Stimulated activated CD4-positive, alpha-beta T cell treated with anti-CD3 and anti-CD28 coated beads, Interleukin-2, amount 100 ng/mL, for 4 hours (primary cell): Measurements from ENCODE around the gene SRP14.
A peak's percentile ranks its signal among the peaks of the same experiment; 100 is the strongest.
"Not testable (repeated sequence)": the region's sequence is repeated elsewhere in the genome, so short reads cannot be mapped to it uniquely, and the experiment has no call there.

Experiments
- DNase-seq: peaks from one replicate; pipeline ENCODE4 v3.0.0-alpha.2; 2020; ENCODE audit warnings: low read depth

SRP14 gene

DNA sequence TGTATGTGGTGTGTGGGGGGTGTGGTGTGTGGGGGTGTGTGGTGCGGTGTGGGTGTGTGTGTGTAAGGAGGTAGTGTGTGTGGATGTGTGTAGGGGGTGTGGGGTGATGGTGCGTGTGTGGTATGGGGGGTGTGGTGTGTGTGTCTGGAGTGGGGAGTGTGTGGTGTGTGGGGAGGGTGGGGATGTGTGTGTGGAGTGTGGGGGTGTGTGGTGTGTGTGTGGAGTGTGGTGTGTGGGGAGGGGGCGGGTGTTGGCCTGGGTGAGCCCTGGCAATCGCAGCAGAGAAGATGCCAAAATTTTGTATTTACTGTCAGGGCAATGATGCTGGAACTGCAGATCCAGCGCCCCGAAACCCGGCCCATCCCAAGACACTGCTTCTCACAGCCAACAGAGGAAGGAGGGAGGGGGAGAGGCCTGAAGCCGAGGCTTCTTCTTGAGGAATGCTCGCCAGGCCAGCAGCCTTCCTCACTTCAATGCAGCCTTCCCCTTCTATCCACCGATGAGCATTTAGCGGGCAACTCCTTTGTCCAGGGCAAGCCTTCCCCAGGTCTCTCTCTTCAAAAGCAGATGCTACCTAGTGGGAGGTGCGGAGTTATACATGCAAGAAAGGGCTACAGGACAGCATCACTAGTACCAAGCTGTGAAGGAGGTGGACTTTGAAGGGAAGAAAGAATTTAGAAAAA lies 11.9 kb upstream of the SRP14 start:
- DNase-seq: no peak

DNA sequence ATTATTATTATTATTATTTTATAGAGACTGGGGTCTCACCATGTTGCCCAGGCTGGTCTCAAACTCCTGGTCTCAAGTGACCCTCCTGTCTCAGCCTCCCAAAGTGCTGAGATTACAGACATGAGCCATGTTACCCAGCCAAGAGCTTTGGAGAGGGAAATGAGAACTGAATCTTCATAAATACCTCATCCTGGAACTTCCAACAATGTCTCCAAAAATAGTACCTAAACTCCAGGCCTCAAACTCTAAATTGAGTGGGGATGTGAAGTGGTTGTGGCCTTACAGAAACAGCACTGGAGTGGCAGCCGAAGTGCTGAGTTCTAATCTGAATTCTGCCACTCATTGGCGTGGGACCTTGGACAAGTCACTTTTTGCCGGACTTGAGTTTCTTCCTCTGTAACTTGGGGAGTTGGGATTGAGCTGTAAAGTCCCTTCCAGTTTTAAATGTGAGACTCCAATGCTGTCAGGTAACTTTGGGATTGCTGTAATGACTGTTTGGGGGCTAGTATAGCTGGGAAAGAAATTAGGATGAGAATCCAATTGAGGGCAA lies 10.0 kb upstream of the SRP14 start:
- DNase-seq: no peak

DNA sequence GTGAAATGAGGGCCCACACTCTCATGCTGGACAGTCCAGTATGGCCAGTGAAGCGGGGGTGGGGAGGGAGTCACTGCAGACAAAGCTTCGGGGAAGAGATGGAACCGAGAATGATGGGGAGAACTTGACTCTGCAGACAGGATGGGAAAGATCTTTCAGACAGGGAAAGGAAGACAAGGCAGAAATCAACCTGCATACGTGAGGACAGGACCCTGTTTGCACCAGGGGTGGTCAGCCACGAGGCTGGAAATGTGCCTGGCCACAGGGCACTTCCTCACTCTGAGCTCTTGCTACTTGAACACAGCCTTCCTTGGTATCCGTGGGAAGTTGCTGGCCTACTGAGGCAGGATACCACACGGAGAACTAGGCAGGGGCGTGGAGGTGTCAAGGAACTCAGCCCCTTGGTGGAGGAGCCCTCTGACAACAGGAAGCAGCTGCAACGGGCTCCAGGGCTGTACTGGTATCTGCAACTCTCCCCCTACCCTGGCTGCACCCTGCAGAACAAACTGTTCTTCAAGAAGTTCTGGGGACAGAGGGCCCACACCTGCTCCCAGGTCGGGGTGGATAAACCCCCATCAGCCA lies 9.3 kb upstream of the SRP14 start:
- no peak for DNase-seq

DNA sequence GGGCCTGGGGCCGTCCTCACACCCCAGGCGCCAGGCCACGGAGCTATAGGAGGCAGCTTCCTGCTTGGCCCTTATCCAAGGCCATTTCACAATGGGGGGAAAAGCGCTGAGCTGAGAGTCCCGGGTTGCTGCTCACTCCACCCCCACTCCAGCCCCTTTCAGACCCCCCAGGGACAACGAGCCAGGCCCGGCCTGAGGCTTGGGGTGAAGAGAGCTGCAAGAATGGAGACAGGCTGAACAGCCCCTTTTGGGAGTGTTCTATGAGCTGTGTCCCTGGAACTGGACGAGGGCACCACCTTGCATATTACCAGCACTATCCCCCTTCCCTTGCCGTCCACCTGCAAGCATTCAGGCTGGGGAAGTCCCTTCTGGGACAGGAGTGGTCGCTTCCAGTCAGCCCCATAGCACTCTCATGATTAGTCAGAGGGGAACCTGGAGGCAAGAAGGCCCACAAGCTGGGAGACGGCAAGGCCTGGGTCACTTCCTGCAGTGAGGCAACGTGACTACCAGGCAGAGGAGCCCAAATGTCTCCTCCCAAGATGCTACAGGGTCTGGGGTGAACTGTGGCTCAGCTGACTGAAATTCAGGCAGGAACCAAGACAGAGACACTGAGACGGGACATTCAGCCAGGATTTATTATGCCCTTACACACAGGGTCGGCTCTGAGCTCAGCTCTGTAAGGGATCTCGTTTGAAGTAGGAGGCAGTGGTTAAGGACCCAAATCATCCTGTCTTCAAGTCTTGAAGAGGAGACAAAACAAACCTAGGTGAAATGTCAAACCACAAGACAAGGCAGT lies 8.6 kb upstream of the SRP14 start:
- DNase-seq: peak; percentile 42

DNA sequence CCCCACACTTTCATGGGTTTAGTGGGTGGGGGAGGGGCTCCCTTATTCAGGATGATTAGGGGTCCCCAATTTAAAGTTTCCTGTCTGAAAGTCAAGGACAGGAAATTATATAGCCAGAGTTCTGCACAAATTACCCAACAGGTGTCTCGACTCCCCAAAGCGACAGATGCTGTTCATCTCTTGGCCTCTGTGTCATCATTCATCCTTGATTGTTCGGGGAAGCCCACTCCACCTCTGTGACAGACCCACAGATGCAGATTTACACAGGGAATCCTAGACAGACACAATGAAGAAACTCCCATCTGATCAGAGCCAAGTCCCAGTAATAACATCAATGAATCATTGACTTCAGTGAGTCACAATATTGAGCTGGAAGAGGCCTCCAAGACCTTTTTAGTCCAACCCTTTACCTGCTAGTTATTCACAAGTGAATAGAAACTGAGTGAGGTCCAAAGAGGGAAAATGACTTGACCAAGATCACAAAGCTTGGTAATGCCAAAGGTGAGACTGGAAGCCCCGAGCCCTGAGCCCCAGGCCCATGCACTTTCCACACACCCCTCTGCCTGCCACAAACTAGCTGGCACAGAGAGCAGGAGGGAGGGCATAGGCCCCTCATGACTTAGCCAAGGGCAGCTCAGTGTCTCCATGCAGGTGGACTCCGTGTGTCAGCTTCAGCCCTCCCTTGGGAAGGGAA lies 7.9 kb upstream of the SRP14 start:
- DNase-seq: no peak

DNA sequence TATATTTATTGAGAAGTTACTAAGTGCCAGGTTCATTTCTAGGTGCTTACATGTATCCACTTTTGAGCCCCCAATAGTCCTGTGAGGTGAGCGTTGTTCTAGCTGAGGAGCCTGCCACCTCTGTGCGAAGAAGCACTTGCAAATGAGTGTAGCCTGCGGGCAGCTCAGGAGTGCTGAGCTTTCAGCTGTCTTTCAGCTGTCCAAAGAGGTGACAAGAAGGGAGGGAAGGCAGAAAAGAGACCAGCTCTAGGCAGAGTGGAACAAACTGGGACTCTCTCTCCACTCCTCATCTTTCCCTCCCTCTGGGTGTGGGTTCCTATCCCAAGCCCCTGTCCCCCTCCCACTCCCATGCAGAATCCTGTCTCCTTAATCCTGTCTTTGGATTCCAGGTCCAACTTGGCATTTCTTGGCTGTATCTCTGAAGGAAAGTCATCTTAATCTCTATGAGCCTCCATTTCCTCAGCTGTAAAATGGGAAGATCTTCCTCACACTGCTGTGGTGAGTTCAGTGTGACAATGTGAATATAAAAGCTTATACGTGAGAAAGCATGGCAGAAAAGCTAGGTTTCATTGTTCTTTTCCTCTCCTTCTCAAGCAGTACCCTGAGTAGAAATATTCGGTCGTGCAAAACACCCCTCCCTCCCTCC lies 6.7 kb upstream of the SRP14 start:
- DNase-seq: no peak

DNA sequence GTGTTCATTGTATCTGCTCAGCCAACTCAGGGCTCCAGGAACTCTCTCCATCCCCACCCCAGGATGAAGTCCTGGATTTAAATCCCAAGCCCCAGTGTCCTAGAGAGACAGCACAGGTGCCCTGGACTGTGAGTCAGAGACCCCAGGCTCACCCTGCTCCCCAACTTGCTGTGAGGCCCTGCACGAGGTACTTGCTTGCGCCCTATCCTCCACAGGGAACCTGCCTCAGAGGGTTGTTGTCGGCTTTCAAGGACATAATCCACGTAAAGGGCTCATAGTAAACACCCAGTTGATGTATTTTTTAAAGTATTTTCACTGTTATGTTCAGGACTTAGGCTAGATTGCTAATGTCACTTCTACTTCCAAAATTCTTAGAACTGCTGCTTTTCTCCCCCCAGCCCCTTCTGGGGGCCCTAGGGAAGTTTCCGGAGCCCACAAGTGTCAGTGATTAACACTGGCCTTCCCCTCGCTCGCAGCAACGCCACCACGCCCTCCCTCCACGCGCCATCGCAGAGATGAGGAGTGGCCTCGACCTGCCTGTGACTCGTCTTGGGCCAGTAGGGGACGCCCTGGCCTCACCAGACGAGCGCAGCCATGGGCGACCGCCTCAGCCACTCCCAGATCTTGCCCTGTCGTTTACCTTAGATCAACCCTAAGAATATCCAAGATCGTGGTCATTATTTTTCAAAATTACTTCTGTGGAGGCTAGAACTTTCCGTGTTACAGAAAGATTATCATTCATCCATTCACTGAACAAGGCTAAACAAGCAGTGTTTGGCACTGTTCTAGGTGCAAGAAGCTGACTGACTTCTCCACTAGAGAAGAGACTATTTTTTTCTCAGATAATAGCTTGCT lies 6.0 kb upstream of the SRP14 start:
- DNase-seq: peak; percentile 77

DNA sequence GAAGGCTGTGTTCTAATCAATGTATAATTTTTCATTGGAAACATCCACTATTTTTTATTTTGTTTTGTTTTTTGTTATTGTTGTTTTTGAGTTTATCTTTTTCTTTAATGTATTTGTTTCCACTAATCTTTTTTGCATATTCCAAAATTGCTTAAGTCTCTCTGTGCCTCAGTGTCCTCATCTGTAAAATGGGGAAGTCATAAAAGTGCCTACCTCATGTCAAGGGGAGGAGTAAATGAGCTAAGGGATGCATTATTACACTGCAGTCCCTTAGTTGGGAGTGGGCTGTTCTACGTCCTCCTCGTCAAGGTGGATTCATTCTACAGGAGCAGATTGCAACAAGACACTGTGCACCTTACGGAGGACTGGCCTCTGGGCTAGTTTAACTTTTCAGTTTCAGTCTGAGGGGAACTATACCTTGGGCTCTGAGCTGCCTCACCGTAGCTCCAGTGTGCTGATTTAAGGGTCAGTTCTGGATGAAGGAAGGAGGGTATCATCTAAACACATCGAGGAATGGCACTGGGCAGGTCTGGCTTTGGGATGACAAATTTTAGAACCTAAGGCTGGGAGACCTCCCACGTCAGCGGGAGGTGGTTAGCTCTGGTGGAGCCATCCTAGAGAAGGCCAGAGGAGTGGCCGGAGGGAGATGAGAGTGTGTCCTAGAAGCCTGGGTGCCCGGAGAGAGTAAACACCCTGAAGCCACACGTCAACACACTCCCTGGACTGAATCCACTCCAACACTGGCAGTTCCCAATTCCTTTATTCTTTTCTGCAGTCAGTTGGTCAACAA lies 5.1 kb upstream of the SRP14 start:
- no peak for DNase-seq

DNA sequence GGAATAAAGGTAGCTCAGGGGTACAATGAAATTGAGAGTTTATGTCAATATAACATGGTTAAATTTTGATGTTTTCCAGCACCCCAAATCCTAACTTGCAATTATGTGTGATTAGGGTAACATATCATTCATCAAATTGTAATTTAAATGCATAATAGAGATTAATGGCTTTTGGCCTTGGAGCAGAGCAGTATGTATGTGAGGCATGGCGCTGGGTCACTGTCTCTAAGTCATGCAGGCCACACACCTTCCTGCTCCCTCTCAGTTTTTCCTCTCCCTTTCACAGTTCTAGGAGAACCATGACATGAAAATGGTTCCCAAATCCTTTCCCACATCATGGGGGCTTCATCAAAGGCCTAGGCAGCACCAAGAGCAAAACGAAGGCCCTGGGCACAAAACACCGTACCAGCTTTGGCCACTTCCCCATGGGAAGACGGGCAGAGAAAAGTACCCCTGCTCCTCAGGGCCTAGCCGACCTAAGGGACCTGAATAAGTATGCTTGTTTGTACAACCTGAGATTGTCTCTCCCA lies 3.9 kb upstream of the SRP14 start:
- DNase-seq: no peak

DNA sequence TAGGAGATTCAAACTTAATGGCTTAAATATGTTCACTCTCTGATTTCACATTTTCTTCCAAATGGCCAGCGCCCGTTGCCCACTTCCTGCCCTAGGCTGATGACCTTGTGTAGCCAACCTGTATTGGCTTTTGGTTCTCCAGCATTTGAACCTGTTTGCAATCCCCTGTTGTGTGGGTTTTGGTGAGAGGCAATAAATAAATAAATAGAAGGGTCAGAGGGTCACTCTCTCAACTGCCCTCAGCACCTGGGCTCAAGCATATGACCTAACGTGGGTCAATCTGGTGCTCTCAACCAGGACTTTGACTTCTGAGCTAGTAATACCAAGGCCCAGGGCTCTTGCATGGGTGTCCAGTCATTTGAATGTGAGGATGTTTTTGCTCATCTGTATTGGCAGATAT lies 1.8 kb upstream of the SRP14 start:
- no peak for DNase-seq

DNA sequence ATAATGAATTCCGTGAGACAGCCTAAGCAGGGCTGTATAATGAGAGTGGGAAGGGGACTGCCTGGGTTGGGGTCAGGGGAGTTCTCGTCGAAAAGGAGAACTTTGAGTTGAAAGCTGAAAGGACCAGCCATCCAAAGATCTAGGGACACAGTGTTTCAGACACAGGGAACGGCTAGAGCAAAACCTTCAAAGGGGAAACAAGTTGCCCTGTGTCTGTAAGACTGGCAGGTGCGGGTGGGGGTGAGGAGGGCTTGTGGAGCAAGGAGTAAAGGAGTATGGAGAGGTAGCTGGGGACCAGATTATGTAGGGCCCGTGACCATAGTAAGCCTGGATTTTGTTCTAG lies 1.3 kb upstream of the SRP14 start:
- DNase-seq: no peak

DNA sequence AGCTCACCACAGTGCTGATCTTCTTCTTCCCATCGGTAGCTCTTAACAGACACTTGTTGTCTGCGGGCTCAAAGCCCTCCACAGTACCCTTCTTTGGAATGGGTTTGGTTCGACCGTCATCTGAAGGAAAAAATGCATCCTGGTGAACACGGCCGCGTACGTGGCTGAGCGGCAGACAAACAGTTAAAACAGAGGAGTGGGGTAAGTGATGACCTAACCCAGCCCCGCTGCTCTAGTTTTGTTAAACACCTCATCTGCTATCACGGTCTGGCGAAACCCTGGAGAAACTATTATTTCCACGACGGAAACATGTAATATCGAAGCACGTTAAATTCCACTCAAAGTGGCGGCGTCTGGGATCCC lies 725 bp downstream of the SRP14 start:
- DNase-seq: no peak

DNA sequence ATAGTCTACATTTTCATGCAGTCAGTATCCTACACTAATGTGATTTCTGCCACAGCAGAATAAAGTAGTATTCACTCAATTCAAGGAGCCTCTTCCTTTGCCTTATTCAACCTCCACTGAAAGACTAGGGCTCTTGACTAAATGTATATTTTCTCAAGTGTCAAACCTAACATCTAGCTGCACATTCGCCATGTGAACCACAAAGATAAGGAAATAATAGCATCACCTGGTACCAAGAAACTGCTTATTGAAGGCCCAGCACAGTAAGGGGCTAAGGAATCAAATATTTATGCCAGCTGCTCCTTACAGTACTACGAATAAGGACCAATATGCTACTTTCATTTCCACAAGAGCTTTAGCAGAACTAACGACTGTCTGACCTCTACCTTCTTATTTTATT lies 1.3 kb downstream of the SRP14 start:
- DNase-seq: no peak

DNA sequence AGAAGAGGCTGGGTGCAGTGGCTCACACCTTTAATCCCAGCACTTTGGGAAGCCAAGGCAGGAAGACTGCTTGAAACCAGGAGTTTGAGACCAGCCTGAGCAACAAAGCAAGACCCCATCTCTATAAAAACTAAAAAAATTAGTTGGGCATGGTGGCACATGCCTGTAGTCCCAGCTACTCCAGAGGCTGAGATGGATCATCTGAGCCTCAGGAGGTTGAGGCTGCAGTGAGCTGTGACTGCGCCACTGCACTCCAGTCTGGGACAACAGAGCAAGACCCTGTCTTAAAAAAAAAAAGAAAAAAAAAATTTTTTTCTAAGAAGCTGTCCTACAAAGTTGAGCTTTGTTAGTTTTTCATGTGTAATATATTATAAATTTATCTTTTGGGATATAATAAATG lies 3.8 kb downstream of the SRP14 start:
- DNase-seq: not testable (repeated sequence)

DNA sequence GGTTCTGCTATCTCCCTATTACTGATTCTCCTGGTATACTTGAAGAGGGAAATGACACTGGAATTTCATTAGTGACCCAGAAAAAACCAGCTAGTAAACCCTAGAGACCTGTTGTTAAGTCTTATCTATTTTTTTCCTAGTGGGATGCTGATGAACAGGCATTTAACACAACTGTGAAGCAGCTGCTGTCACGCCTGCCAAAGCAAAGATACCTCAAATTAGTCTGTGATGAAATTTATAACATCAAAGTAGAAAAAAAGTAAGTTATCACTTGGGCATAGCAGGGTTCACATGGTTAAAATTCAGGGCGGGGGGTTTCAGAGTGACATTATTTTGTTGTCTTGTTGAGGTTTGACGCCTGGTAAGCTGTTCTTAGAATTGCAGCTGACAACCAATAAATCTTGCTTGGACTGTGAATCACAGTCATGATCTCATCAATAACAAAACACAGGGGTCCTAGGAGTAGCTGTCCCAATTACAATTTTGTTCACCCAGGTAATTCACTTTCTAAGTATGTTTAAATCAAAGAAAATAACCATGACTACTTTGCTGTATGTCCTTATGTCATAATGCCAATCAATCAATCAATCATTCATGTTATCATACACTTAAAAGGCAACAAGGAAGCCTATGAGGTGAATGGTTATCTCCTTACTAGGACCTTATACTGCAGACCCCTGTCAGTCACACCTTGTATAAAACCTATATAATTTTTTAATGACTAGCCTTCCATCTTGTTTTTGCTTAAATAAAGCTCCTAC lies 4.6 kb downstream of the SRP14 start:
- no peak for DNase-seq

DNA sequence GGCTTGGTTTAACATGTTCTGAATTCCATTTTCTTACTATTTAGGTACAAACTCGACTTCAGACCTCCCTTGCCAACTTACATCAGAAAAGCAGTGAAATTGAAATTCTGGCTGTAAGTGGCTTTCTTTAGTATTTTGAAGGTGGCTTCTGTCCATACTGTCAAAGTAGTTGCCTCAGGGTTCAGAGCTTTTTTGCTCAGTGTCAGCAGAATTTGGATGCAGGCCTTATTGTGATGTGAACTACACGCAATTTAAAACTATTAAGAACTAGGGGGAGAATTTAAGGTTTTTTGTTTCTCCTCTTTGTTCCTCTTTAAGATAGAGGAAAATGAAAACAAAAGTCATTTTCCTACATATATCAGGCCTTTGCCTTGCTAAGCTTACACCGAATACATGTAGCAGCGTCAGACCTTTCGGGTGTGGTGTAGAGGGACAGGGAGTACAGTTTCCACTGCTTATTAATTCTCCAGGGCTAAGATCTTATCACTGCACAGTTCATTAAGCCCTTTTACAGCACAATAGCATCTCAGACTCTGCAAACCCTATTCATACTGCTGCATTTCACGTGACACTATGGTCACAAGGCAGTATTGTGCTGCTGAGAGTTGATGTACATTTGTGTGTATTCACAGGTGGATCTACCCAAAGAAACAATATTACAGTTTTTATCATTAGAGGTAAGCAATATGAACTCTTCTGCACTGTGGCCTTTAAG lies 6.7 kb downstream of the SRP14 start:
- no peak for DNase-seq

DNA sequence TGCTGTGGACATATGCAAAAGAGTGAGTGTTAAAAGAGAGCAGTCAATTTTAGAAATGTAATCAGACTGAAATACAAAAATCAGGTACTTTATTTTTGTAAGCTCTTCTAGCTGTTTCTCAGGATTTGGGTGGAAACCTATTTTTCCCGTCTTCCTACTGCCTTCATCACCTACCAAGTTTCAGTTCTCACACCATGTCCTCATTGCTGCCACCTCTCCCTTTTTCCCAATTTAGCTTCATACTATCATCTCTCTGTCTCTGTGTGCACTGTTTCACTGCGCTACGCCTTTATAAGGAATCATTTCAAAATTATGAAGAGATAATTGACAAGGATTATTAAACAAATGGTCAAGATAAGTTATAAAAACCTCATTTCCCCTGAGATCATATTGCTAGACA lies 7.7 kb downstream of the SRP14 start:
- DNase-seq: no peak

DNA sequence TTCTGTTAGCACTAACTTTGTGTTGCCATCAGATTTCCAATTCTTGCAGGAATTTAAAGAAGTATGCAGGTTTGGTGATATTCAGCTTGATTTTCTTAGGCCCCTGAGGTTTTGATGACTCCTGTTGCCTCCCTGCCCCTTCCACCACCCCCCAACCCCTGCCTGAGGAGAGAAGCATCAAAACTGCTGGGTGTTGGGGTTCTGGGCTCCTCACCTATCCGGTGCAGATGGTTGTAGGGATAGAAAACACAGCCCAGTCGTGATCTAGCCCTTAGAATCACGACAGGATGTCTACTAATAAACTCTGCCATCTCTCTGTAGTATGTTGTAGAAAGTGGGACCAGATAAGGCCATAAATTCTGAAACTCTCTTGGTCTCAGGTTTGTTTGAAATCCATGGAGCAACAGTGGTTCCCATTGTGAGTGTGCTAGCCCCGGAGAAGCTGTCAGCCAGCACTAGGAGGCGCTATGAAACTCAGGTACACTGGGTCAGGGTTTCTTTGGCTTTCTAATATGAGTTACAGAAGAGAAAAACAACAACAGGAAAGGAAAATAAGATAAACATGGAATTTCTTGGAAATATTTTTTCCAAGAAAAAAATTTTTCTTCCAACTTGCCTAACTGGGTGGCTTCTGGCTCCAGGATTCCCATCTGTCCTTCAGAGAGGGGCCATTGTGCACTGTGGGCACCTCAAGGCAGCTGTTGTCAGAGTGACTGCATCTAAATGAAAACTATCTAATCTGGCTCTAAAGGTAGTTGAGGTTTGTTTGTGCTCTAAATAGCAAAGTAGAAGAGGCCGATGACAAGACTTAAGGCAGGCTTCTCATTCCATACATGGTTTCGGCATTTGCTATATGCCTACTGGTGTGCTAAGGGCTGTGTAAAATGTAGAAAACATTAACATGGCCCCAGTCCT lies 8.7 kb downstream of the SRP14 start:
- no peak for DNase-seq
